CD4-positive, alpha-beta T cell treated with Interleukin-6 at 100 ng/mL for 8 hours (primary cell): ENCODE results near the gene LDLRAD4.
"Not testable (repeated sequence)": the region's sequence is repeated elsewhere in the genome, so short reads cannot be mapped to it uniquely, and the experiment has no call there.

Experiments
- DNase-seq: peaks from one replicate; pipeline ENCODE4 v3.0.0-alpha.2; 2020; ENCODE audit warnings: mixed read lengths, low spot score

LDLRAD4 gene

GRCh38 chr18:13487237-13487636 lies 268.7 kb downstream of the LDLRAD4 start:
- DNase-seq: no peak

GRCh38 chr18:13488281-13488929 lies 269.8 kb downstream of the LDLRAD4 start:
- DNase-seq: no peak

DNA sequence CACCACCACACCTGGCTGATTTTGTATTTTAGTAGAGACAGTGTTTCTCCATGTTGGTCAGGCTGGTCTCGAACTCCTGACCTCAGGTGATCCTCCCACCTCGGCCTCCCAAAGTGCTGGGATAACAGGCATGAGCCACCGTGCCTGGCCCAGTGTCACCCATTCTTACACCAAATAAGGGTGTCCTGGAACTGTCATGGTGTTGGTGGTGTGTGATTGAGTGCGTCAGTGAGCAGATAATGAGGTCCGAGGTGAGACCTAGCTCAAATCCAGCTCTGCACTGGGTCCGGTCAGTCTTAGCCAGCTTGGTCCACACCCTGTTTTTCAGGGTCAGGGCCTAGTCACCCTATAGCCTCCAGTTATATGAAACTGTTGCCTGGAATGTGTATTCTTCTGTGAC lies 270.7 kb downstream of the LDLRAD4 start:
- not testable (repeated sequence) for DNase-seq

GRCh38 chr18:13491138-13491537 lies 272.6 kb downstream of the LDLRAD4 start:
- DNase-seq: no peak

DNA sequence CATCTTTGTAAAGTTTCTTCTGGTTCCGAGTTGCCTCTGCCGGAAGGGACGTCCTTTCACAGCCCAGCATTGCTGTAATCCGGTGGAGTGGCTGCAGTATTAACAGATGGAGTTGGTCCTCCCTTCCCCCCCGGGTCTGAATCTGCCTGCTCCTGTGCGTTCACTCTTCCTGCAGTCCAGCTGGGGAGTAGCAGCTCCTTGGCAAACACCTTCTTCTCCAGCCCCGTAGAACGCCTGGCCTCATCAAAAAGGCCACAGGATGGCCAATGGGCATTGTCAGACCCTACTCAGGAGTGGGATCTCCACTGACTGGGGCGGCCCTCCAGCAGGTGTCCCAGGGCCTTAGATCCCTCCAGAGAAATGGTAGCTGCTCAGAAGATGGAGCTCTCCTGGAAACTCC lies 273.8 kb downstream of the LDLRAD4 start:
- no peak for DNase-seq

- DNase-seq: no peak
These were observed 274.5 kb downstream of the LDLRAD4 start for GRCh38 chr18:13493079-13493478.

DNA sequence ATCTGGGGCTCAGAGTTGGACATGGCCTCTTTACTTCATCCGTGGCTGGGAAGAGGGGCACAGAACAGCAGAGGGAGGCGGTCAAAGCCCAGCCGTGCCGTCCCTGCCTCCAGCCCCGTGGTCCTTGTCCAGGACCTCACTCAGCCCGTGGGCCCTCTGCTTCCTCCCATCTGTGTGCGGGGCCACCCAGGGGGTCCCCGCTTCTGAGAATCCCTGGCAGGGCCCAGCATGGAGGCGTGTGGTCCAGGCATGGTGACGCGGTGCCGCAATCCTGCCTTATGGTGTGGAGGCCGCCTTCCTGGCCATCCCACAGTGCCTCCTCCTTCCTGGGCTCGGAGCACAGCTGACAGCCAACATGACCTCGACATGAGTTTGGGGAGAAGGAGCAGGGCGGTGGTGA lies 275.2 kb downstream of the LDLRAD4 start:
- no peak for DNase-seq

DNA sequence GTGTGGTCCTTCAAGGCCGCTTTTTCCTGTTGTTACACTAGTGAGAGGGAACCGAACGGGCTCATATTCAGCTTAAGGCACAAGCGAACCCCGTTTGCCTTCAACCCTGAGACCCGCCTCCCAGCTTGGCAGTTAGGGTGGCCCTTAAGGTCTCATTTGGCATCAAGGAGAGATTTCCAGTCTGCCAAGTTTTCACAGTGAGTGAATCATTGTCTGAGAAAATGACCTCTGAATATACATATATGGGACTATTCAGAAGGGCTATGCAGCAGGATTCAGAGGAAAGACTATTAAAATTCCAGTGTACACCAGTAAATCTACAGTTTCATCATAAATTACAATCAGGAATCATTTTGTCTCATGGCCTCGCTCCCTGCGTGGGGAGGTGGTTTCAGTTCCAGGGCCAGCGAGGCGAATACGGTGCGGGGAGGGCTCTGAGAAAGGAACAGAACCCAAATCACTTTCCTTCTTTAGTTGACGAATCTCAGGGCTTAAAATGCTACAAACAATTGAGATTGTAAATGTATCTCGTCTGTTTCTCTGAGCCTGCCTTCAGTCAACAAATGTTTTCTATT lies 276.4 kb downstream of the LDLRAD4 start:
- DNase-seq: no peak

DNA sequence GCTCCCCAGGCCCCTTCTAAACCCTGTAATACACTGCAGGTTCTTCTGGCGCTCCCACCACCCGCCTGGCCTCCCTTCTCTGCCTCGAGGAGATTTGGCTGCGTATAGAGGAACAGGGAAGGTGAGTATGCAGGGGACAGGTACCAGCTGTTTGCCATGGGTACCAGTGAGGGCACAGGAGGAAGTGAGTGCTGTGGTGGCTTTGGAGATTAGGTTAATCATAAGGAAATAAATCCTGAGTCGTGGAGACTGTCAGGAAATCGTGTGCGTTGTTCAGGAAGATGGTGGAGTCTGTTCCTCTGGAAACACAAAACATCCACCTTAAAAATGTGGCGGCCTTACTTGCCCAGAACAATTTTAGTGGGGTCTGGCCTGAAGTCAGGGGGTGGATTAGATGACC lies 277.4 kb downstream of the LDLRAD4 start:
- no peak for DNase-seq

DNA sequence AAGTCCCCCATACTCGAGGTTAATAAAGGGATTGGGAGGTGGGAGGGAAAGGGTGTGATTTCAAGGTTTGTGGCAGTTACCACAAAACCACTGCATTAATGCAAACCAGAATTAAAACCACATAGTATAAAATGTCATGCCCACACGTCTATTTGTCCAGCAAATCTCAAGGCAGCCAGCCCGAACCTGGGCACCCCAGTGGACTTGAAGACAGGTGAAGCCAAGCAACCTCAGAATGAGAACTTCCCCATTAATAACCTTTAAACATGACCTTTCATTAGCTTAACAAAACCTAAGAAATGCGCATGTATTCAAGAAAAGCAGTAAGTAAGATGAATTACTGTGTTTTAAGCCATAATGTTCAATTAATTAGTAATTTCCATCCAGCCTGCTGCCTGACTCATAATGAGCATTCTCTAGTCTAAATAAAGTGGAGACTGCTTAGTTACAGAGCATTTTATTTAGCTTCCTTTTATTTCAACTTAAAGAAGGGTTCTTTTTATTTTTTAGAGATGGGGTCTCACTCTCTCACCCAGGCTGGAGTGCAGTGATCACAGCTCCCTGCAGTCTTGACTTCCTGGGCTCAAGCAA lies 278.2 kb downstream of the LDLRAD4 start:
- DNase-seq: no peak

DNA sequence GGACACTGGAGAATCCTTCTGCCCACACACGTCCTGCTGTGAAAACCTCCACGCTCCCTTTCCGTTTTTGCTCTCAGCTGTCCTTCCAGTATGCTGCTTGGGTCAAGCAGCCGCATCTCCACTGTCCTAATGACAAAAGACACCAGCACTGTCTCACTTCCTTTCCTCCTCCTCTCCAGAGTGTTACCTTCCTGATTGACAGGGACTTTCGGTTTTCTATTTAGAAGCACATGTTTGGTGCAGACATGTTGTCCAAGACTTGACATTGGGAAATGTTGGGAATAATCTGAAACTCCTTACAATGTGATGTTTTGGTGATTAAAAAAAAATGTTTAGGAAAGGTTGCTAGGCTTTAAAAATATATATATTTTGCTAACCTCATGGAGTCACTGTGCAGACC lies 281.2 kb downstream of the LDLRAD4 start:
- DNase-seq: no peak

DNA sequence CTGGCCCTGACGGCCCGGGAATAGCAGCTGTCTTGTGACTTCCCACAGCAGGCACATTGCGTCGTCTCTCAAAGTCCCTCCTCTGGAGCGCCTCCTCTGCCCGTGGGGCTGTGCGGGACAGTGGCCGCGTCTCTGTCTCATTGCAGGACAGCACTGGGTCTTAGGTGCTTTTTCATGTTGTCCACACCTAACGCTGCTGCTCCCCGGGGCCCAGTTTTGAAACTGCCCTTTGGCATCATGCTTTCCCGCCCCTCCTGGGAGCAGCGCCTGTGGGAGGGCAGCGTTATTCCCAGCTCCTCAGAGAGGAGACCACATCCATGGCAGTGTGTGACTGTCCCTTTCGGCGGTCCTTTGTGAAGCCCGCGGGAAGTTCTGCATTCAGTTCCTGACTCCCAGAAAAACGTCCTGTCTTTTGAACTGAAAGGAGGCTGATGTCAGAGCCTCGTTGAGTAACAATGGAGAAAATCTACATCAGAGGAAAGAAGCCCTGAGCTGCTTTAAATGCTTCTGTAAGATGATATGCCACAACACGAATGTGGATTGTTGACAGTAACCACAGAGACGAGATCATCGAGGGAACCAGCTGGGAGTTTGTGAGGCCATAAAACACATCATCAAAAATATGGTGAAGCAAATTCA lies 281.8 kb downstream of the LDLRAD4 start:
- DNase-seq: no peak

DNA sequence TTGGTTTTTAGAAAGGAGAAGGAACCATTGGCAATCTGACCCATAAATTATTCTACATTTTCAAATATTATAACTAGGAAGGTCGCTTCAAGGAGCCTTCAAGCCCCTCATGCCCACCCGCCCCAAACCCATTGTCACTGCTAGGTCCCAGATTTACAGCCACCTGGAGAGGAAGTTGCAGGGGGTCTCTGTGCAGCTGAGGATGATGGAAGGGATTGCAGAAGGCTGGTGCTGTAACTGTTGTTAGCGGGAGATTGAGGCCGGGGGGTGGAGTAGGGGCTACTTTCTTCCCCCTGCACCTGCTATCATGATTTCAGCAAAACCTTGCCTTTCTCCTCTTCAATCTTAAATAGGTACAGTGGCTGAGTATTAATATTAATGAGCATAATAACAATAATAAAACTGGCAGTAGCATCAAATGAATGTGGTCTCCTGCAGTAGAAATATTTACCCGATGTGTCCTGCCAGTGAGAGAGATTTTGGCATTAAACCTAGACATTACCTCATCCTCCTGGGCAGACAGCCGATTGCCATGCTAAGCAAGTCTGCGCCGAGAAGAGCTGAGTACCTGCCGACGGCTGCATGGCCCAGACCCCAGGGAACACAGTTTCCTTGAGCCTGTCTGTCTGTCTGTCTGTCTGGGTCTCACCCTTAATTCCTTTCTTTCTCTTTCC lies 282.4 kb downstream of the LDLRAD4 start:
- no peak for DNase-seq

- no peak for DNase-seq
These were observed 283.0 kb downstream of the LDLRAD4 start for GRCh38 chr18:13501543-13501887.

- no peak for DNase-seq
These were observed 283.3 kb downstream of the LDLRAD4 start for GRCh38 chr18:13501891-13502290.

DNA sequence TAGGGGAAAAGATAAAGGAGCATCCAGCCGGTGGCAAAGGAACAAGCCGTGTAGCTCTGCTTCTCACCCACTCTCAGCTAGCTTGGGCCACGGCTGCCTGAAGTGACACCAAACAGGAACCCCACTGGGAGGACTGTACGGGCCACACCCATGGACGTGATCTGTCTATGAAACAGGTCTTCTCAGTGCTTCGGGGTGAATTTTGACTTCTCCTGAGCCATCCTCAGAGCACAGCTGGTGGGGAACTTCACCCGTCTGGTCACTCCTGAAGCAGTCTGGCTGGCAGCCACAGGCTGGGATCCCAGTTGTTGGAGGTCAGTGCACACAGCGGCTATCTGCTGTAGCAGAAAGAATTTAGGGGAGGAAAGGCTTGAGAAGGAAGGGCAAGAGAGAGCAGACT lies 284.0 kb downstream of the LDLRAD4 start:
- no peak for DNase-seq

DNA sequence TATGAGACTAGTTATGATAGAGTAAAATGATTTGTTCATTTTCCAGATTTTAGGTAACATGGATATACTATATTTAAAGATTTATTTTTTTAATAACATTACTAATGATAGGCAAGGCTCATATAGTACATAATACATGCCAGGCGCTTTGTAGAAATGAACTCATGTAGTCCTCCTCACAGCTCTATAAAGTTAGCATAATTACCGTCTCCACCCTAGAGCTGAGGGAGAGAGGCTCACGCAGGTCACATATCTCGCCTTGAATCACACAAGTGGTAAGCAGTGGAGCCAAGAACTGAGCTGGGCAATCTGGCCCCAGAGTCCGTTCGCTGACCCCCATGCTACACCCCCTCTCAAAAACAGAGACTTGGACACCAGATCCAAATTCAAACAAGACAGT lies 285.3 kb downstream of the LDLRAD4 start:
- no peak for DNase-seq

DNA sequence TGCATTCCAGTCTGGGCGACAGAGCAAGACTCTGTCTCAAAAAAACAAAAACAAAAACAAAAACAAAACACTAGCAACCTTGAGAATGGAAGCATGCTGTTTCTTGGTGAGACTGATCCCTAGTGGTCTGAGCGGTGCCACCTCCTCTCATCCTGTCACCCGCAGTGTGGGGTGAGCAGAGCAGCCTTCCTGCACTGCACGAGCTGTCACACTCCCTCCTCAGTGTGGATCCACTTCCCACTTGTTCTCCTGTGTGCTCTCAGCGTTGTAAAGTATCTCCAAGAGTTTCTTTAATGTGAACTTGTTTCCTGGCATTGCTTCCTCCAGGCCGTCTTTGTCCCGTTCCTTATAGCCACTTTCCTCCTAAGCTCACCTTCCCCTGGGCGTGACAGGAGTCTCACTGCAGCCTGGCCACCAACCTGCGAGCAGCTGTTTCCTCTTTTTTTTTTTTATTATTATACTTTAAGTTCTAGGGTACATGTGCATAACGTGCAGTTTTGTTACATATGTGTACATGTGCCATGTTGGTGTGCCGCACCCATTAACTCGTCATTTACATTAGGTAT lies 287.3 kb downstream of the LDLRAD4 start:
- DNase-seq: no peak

DNA sequence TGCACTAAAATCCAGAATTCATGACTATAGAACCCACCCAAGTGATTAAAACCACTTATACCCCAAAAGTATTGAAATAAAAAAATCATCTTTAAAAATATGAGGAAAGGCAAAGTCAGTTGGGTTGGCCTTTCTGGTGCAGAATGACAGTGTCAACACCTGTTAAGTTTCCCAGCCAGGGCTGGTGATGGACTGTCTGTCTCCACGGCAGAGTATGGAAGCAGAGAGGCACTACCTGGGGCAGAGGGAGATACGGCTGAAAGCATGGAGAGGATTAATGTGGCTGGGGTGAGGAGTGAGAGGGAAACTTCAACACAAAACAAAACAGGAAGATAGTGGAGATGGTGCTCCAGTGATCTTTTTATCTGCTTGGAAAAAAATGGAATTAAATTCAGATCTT lies 292.0 kb downstream of the LDLRAD4 start:
- DNase-seq: no peak

DNA sequence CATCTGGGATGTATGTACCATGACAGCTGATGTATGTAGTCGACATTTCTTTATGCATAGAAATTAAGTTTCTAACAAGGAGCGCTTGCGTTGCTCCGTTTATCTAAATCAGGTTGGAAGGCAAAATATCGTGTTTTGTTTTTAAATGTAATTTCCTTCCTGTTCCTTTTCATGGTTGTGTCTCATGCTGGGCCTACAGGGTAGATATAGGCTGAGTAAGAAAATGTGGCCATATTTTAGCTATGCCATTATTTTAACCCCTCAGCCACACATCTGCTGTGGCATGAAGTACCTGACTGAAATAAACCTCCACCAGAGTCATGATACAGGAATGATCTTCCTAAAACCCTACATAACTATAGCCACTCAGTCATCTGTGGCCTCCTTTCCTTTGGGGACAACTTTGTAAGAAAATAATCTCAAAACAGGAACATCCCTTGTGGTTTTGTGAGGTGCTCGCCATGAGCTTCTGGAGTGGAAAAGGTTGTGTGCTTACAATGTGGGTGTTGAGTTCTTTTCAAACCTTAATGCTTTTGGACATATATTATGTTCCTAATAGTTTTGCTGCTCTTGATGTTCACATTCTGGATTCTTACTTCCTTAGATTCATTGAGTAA lies 293.5 kb downstream of the LDLRAD4 start:
- no peak for DNase-seq

GRCh38 chr18:13513021-13513420 lies 294.5 kb downstream of the LDLRAD4 start:
- no peak for DNase-seq

GRCh38 chr18:13513481-13513880 lies 294.9 kb downstream of the LDLRAD4 start:
- no peak for DNase-seq
